WTC11 (cell line): ENCODE measurements around the gene EGFR. TPM values are rescaled to one million over a fixed set of nuclear protein-coding genes. Genes with fewer than 3 reads are reported as not detected.

Source experiments
- ATAC-seq: fragments of 200-7000 bp; cut with Tn5 transposase; 2 replicates; pipeline ENCODE4 v1.10.0; 2021; ENCODE audit warnings: mild to moderate bottlenecking, moderate library complexity
- CTCF ChIA-PET: fragments of 300-600 bp; sonication (Branson Sonifier 250); formaldehyde crosslinking; loops from one replicate; lab custom pipeline; 2021; ENCODE audit warnings: antibody characterized with exemption; lab: Charles Lee
- POLR2A ChIA-PET: fragments of 350-600 bp; sonication (Branson Sonifier 250); formaldehyde crosslinking; loops from one replicate; lab custom pipeline; 2021; ENCODE audit warnings: antibody characterized with exemption; lab: Charles Lee
- DNase-seq: peaks from one replicate; pipeline ENCODE4 v3.0.0; 2021; ENCODE audit warnings: low spot score
- H3K27ac Mint-ChIP-seq: 2 replicates; pipeline ENCODE4 v1.8.0; 2021; ENCODE audit warnings: mixed read lengths
- H3K27me3 Mint-ChIP-seq: 2 replicates; pipeline ENCODE4 v1.8.0; 2021; ENCODE audit warnings: low read depth, mild to moderate bottlenecking, moderate library complexity, mixed read lengths
- H3K36me3 Mint-ChIP-seq: 2 replicates; pipeline ENCODE4 v1.8.0; 2021; ENCODE audit warnings: mixed read lengths
- H3K4me1 Mint-ChIP-seq: 2 replicates; pipeline ENCODE4 v1.8.0; 2022; ENCODE audit warnings: mixed read lengths
- H3K4me3 Mint-ChIP-seq: 2 replicates; pipeline ENCODE4 v1.8.0; 2021; ENCODE audit warnings: mild to moderate bottlenecking, moderate library complexity, mixed read lengths
- H3K9me3 Mint-ChIP-seq: 2 replicates; pipeline ENCODE4 v1.8.0; 2021; ENCODE audit warnings: mixed read lengths
- AFF4 ChIP-seq: sonication (generic); formaldehyde crosslinking; IDR thresholded peaks from 2 replicates; pipeline ENCODE4 v1.8.1; 2023; ENCODE audit warnings: mild to moderate bottlenecking, missing genetic modification reagents, borderline replicate concordance
- ERG ChIP-seq: fragments of 250-450 bp; sonication (Bioruptor Pico); IDR thresholded peaks from 2 replicates; pipeline ENCODE4 v1.8.0; 2021; ENCODE audit warnings: mild to moderate bottlenecking
- FOXP1 ChIP-seq: sonication (generic); formaldehyde crosslinking; IDR thresholded peaks from 2 replicates; pipeline ENCODE4 v1.8.0; 2022; ENCODE audit warnings: missing genetic modification reagents, mild to moderate bottlenecking, moderate library complexity, borderline replicate concordance
- HMGXB4 ChIP-seq: sonication (generic); formaldehyde crosslinking; IDR thresholded peaks from 2 replicates; pipeline ENCODE4 v1.8.1; 2023; ENCODE audit warnings: mild to moderate bottlenecking, moderate library complexity, missing genetic modification reagents
- KAT7 ChIP-seq: sonication (generic); formaldehyde crosslinking; IDR thresholded peaks from 2 replicates; pipeline ENCODE4 v1.8.1; 2023; ENCODE audit warnings: missing genetic modification reagents, mild to moderate bottlenecking, borderline replicate concordance
- PRDM15 ChIP-seq: sonication (generic); formaldehyde crosslinking; IDR thresholded peaks from 2 replicates; pipeline ENCODE4 v1.8.0; 2022; ENCODE audit warnings: missing genetic modification reagents
- TP53 ChIP-seq: sonication (generic); formaldehyde crosslinking; IDR thresholded peaks from 2 replicates; pipeline ENCODE4 v1.8.1; 2023; ENCODE audit warnings: mild to moderate bottlenecking, missing genetic modification reagents
- ZBTB43 ChIP-seq: sonication (generic); formaldehyde crosslinking; IDR thresholded peaks from 2 replicates; pipeline ENCODE4 v1.8.1; 2023; ENCODE audit warnings: mild to moderate bottlenecking, missing genetic modification reagents
- ZNF138 ChIP-seq: sonication (generic); formaldehyde crosslinking; conservative IDR thresholded peaks from 2 replicates; pipeline ENCODE4 v1.8.1; 2022; ENCODE audit warnings: mild to moderate bottlenecking, moderate library complexity, missing genetic modification reagents
- total RNA-seq: library from RNA; stranded (reverse); gene quantifications from 3 replicates; pipeline ENCODE4 v1.2.3, GENCODE V29; 2021

EGFR gene
- total RNA-seq, 1 experiment from 2014 or later, result 5.9 TPM

GRCh38 chr7:55152516-55152915, 133.7 kb downstream of the EGFR start:
- DNase-seq (no peak), ATAC-seq (no peak)
- Mint-ChIP-seq H3K4me3 (no peak overlapping the region), H3K27me3 (no peaks in the 10 kb centered on the region), H3K36me3 (no peaks in the 10 kb centered on the region), H3K4me1 (peaks cover 25% of the 10 kb centered on the region), H3K9me3 (peaks cover 5% of the 10 kb centered on the region), H3K27ac (no peak overlapping the region)
- ChIA-PET POLR2A (no interaction called here), CTCF (interaction anchor here (1.3 kb wide), 1 partner anchor 102 kb away, joined by 4 read pairs; no protein-coding TSS in a partner anchor)
- TF ChIP-seq ZBTB43 (CRISPR knock-in tag), result no peak
- no peak for TF ChIP-seq HMGXB4 (CRISPR knock-in tag)
- no peak for TF ChIP-seq ZNF138 (CRISPR knock-in tag)
- TF ChIP-seq FOXP1 (CRISPR knock-in tag), result no peak
- no peak for TF ChIP-seq PRDM15 (CRISPR knock-in tag)
- TF ChIP-seq AFF4 (CRISPR knock-in tag), result no peak

GRCh38 chr7:55154096-55154495, 135.3 kb downstream of the EGFR start:
- H3K27ac Mint-ChIP-seq, result no peak overlapping the region
- TF ChIP-seq KAT7 (no peak), ERG (CRISPR knock-in tag) (no peak), TP53 (CRISPR knock-in tag) (no peak)
- no peak overlapping the region for H3K4me3 Mint-ChIP-seq
- no peaks in the 10 kb centered on the region for H3K9me3 Mint-ChIP-seq
- peaks cover 36% of the 10 kb centered on the region for H3K4me1 Mint-ChIP-seq
- DNase-seq (no peak), ATAC-seq (no peak)
- ChIA-PET CTCF (interaction anchor here (1.0 to 1.1 kb wide), 2 partner anchors 100 to 117 kb away, joined by 3 read pairs; no protein-coding TSS in a partner anchor), POLR2A (no interaction called here)
- H3K27me3 Mint-ChIP-seq, result no peaks in the 10 kb centered on the region
- no peaks in the 10 kb centered on the region for H3K36me3 Mint-ChIP-seq
